Fibroblast of lung (primary cell): ENCODE measurements around the gene RAPGEF4. TPM values are rescaled to one million over a fixed set of nuclear protein-coding genes. Genes with fewer than 3 reads are reported as not detected.
A peak's percentile ranks its signal among the peaks of the same experiment; 100 is the strongest.

ENCODE experiments used
- DNase-seq, 2 donors: peaks; one replicate each; pipeline versions ENCODE4 v3.0.0 to v3.0.0-alpha.2; 2010; ENCODE audit warnings: low read depth in 2 of 2
- H2AFZ ChIP-seq: 2 replicates; pipeline ENCODE4 v1.5.1; 2012; ENCODE audit warnings: low read length, control low read depth, inconsistent platforms
- H3K27ac ChIP-seq: 2 replicates; pipeline ENCODE4 v1.5.1; 2011; ENCODE audit warnings: low read length, control low read depth; ENCODE audit not compliant: insufficient read depth
- H3K27me3 ChIP-seq: 2 replicates; pipeline ENCODE4 v1.5.1; 2011; ENCODE audit warnings: mild to moderate bottlenecking, low read length; ENCODE audit not compliant: control insufficient read depth, insufficient read depth
- H3K36me3 ChIP-seq: 2 replicates; pipeline ENCODE4 v1.5.1; 2011; ENCODE audit warnings: low read length; ENCODE audit not compliant: control insufficient read depth, insufficient read depth
- H3K4me1 ChIP-seq: 2 replicates; pipeline ENCODE4 v1.5.1; 2011; ENCODE audit warnings: low read length; ENCODE audit not compliant: control insufficient read depth, insufficient read depth; ENCODE audit errors: extremely low read depth
- H3K4me2 ChIP-seq: 2 replicates; pipeline ENCODE4 v1.5.1; 2011; ENCODE audit warnings: low read length, control low read depth; ENCODE audit not compliant: insufficient read depth; ENCODE audit errors: extremely low read depth
- H3K4me3 ChIP-seq, 4 experiments: fragments of 200-600 bp in 1 of 4; sonication (generic) in 1 of 4; replicated peaks in 1 of 4; 2 replicates each; pipeline ENCODE4 v1.5.1; 2011 to 2016; ENCODE audit warnings: low read length in 4 of 4, low read depth in 3 of 4, mild to moderate bottlenecking in 3 of 4, control low read depth in 2 of 4, inconsistent platforms in 1 of 4, mixed read lengths in 1 of 4; ENCODE audit not compliant: insufficient read depth in 1 of 4; ENCODE audit errors: control extremely low read depth in 1 of 4
- H3K79me2 ChIP-seq: 2 replicates; pipeline ENCODE4 v1.5.1; 2012; ENCODE audit warnings: mild to moderate bottlenecking, low read length, inconsistent platforms; ENCODE audit not compliant: control insufficient read depth, insufficient read depth
- H3K9ac ChIP-seq: 2 replicates; pipeline ENCODE4 v1.5.1; 2011; ENCODE audit warnings: mild to moderate bottlenecking, low read length, control low read depth; ENCODE audit not compliant: insufficient read depth
- H3K9me3 ChIP-seq: 2 replicates; pipeline ENCODE4 v1.5.1; 2012; ENCODE audit warnings: low read depth, low read length; ENCODE audit not compliant: control insufficient read depth, insufficient read depth
- H4K20me1 ChIP-seq: 2 replicates; pipeline ENCODE4 v1.5.1; 2011; ENCODE audit warnings: low read length; ENCODE audit not compliant: control insufficient read depth, insufficient read depth; ENCODE audit errors: extremely low read depth
- EZH2 ChIP-seq: IDR thresholded peaks from 2 replicates; pipeline ENCODE4 v1.5.1; 2012; ENCODE audit warnings: low read length, control low read depth, mild to moderate bottlenecking; ENCODE audit errors: missing control alignments
- polyA plus RNA-seq, 2 donors: library from polyadenylated mRNA; depleted of rRNA in 1 of 2; stranded (reverse) in 1 of 2; unstranded in 1 of 2; fragments of >200 nt; gene quantifications; 2 replicates each; pipeline ENCODE4 v1.2.1, GENCODE V29; 2011 to 2012; ENCODE audit warnings: missing spikeins in 1 of 2
- total RNA-seq: library from RNA; depleted of rRNA; stranded (reverse); fragments of >200 nt; gene quantifications from 2 replicates; pipeline ENCODE4 v1.2.1, GENCODE V29; 2014
- TF ChIP-seq, protein P1 (sequence below), 2 donors: IDR thresholded peaks in 1 of 2; conservative IDR thresholded peaks in 1 of 2; 1 replicate in 1 of 2; 2 replicates in 1 of 2; pipeline ENCODE4 v1.5.1; 2011 to 2012; ENCODE audit warnings: low read length in 2 of 2, control low read depth in 1 of 2, inconsistent platforms in 1 of 2, low read depth in 1 of 2, mild to moderate bottlenecking in 1 of 2

Gene RAPGEF4
- total and polyA plus RNA-seq, 2 donors (not counting 1 experiment from before 2014, with no cell fraction given): 0.51 to 3.0 TPM

- TF ChIP-seq EZH2: no peak
- TF ChIP-seq, protein P1, sequence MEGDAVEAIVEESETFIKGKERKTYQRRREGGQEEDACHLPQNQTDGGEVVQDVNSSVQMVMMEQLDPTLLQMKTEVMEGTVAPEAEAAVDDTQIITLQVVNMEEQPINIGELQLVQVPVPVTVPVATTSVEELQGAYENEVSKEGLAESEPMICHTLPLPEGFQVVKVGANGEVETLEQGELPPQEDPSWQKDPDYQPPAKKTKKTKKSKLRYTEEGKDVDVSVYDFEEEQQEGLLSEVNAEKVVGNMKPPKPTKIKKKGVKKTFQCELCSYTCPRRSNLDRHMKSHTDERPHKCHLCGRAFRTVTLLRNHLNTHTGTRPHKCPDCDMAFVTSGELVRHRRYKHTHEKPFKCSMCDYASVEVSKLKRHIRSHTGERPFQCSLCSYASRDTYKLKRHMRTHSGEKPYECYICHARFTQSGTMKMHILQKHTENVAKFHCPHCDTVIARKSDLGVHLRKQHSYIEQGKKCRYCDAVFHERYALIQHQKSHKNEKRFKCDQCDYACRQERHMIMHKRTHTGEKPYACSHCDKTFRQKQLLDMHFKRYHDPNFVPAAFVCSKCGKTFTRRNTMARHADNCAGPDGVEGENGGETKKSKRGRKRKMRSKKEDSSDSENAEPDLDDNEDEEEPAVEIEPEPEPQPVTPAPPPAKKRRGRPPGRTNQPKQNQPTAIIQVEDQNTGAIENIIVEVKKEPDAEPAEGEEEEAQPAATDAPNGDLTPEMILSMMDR (conservative IDR thresholded peaks at IDR 0.05 in 1 of 2, IDR thresholded peaks at IDR 0.05 in 1 of 2; ENCODE audit: low read depth in 1 of 2, low read length in 2 of 2): no peak
- Histone ChIP-seq H3K27me3 (no peaks in the 10 kb centered on the region), H3K4me1 (peaks cover 5% of the 10 kb centered on the region), H2AFZ (no peak overlapping the region), H3K9me3 (no peaks in the 10 kb centered on the region), H3K79me2 (no peaks in the 10 kb centered on the region), H3K27ac (no peak overlapping the region), H4K20me1 (no peaks in the 10 kb centered on the region), H3K4me3 (no peak overlapping the region), H3K4me2 (no peak overlapping the region), H3K9ac (no peak overlapping the region), H3K36me3 (no peaks in the 10 kb centered on the region)
- peak in 1 of 2 donors; percentile 85 for DNase-seq
Measured at GRCh38 chr2:173028671-173029070, 293.0 kb downstream of the RAPGEF4 start.

- Histone ChIP-seq H3K4me1 (peaks cover 5% of the 10 kb centered on the region), H3K9me3 (no peaks in the 10 kb centered on the region), H3K4me2 (no peak overlapping the region), H3K4me3 (no peak overlapping the region), H3K27ac (no peak overlapping the region), H3K27me3 (no peaks in the 10 kb centered on the region), H3K9ac (no peak overlapping the region), H2AFZ (no peak overlapping the region), H3K79me2 (no peaks in the 10 kb centered on the region), H3K36me3 (no peaks in the 10 kb centered on the region), H4K20me1 (no peaks in the 10 kb centered on the region)
- no peak for DNase-seq
- TF ChIP-seq, protein P1 (conservative IDR thresholded peaks at IDR 0.05 in 1 of 2, IDR thresholded peaks at IDR 0.05 in 1 of 2; ENCODE audit: low read depth in 1 of 2, low read length in 2 of 2): no peak
- TF ChIP-seq EZH2: no peak
Measured at GRCh38 chr2:173030561-173031490, 295.2 kb downstream of the RAPGEF4 start.

DNA sequence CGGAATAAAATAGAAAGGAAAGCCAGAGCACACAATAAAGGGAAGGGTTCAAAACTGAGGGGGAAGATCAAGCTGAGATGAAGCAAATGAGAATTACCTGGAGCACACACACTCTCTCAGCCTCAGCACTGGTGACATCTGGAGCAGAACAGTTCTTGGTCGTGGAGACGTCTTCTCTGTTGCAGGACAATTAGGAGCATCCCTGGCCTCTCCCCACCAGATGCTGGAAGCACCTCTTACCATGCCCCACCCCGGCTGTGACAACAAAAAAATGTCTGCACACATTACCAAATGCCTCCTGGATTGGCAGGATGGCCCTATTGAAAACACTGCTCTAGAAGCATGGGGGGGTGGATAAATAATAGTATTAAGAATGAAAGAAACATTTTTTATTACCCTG lies 296.4 kb downstream of the RAPGEF4 start:
- Histone ChIP-seq H3K36me3 (no peaks in the 10 kb centered on the region), H3K79me2 (no peaks in the 10 kb centered on the region), H2AFZ (no peak overlapping the region), H3K27me3 (no peaks in the 10 kb centered on the region), H4K20me1 (no peaks in the 10 kb centered on the region), H3K4me1 (peaks cover 5% of the 10 kb centered on the region), H3K9ac (no peak overlapping the region), H3K4me2 (no peak overlapping the region), H3K27ac (no peak overlapping the region), H3K4me3 (no peak overlapping the region), H3K9me3 (no peaks in the 10 kb centered on the region)
- no peak for TF ChIP-seq EZH2
- DNase-seq: no peak
